ENCODE data around the gene ADIPOR2.
A peak's percentile ranks its signal among the peaks of the same experiment; 100 is the strongest.

The ADIPOR2 gene, protein sequence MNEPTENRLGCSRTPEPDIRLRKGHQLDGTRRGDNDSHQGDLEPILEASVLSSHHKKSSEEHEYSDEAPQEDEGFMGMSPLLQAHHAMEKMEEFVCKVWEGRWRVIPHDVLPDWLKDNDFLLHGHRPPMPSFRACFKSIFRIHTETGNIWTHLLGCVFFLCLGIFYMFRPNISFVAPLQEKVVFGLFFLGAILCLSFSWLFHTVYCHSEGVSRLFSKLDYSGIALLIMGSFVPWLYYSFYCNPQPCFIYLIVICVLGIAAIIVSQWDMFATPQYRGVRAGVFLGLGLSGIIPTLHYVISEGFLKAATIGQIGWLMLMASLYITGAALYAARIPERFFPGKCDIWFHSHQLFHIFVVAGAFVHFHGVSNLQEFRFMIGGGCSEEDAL

DNA sequence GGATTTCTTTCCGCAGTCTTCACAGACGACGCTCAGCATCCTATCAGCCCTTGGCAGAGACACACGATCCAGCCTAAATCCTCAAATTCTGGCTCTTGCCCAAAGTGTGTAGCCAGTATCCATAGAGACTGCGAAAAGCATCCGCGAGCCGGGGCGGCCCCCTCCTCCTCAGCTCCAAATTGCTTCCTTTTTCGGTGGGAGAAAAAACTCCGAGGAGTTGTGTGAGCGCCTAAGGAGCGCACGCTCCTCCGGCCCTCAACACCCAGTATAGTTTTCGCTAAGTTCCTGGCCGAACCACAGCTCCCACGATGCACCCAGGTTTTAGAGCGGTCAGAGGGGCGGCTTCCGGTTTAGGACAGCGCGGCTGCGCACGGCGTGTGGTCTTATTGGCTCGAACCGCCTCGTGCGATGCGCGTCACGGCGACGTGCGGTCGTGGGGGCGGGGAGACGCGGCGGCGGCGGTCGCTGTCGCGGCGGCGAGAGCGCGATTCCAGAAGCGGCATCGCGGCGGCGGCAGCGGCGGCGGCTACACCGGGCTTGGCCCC is at the start of gene ADIPOR2:
Gene ADIPOR2, plus strand, starts transcription at position 493 of the 545 bp plus-strand sequence. CDS start 63,274 bp downstream, outside the sequence.
- peak; percentile 89 to 95 for DNase-seq (ENCODE audit: low read depth in 2 of 2)

DNA sequence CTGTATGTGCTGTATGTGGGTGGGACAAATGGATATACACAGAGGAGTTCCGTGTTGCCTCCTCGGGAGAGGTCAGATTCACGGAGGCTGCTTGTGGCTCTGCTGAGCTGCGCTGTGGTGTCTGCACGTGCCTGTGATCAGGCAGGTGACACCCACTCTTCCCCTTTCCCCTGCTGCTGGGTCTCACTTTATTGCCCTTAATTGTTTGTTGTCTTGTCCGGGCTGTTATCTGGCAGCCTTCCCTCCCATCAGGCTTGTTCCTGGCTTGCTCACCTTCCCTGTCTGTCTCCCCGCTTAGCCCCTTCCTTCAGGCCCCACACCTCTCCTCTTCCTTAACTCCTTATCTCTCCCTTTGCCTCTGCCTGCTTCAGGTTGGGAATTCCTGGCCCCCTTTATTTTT is 48.4 kb upstream of the ADIPOR2 start:
- DNase-seq (ENCODE audit: low read depth in 2 of 2), result no peak

DNA sequence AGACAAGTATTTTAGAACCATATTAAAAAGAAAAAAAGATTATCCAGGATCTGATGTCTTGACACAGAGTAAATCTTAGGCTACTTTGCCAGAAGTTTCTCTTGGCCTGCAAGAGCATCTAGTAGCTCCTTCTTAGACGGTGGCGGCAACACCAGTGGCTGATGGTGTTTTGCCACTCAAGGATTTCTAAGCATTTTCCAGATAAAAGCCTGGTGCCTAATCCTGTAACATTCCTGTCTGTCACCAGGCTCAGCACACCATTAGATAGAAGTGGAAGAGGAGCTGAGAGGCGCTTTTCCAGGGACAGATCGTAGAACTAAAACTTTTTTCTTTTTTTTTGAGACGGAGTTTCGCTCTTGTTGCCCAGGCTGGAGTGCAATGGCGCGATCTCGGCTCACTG is 47.8 kb upstream of the ADIPOR2 start:
- no peak for DNase-seq (ENCODE audit: low read depth in 2 of 2)

DNA sequence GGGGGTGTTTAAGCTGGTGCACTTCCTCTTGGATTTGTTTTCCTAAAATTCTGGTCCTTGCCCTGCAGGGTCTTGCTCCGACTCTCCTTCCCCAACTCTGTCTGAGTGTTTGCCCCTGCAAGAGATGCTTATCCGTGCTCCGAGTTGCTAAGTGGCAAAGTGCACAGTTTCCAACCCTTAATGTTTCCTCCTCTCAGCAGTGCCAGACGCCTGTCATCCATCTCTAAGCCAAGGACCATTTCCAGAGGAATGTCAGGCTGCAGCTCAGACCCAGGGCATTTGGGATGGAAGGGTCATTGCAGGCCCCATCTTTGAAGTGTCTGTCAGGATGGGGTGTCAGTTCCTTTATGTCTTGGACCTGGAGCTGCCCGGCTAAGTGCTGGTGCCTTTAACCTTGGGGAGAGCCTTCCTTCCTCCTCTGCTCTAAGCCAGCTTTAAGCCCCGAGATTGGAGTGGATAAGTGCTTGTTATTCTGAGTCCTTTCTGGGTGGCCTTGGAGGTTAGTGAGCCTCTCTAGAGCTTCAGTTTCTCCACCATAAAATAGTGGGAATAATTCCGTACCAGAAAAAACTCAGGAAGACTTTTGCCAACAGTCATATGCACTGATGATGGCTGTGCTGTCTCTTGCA is 46.9 kb upstream of the ADIPOR2 start:
- DNase-seq (ENCODE audit: low read depth in 2 of 2), result no peak

DNA sequence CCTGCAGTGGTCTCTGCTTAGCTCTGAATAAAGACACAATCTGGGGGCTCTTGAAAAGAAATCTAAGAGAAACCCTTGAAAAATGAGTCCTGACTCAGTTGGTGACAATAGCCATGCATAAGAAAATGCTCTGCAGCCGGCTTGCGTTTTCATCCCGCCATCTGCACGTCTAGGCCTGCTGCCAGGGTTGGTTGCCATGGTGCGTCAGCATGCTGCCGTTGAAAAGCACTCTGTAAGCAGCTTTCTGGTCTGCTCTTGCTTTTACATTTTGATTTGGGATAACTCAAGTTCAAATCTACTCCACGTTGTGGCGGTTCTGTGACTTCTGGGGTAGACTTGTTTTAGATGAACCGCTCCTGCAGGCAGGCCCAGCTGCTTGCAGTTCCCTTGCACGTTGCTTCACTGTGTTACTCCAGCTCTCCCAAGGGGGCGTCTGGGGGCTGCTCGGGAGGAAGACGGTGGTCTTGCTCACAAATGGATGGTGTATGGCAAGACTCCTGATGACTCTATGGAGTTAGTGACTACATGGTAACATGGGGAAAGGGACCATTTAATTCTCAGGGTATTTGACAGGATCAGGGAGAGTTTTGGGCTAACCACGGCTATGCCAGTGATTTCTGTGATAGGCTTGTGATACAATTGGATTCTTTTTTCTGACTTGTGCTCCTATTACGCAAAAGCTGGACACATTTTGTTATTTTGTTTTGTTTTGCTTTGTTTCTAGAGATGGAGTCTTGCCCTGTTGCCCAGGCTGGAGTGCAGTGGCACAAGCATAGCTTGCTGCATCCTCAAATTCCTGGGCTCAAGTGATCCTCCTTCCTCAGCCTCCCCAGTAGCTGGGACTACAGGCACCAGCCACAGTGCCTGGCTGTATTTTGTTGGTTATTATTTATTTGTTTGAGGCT is 46.1 kb upstream of the ADIPOR2 start:
- no peak for DNase-seq (ENCODE audit: low read depth in 2 of 2)

DNA sequence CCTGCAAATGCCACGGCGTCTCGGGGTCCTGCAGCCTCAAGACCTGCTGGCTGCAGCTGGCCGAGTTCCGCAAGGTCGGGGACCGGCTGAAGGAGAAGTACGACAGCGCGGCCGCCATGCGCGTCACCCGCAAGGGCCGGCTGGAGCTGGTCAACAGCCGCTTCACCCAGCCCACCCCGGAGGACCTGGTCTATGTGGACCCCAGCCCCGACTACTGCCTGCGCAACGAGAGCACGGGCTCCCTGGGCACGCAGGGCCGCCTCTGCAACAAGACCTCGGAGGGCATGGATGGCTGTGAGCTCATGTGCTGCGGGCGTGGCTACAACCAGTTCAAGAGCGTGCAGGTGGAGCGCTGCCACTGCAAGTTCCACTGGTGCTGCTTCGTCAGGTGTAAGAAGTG is 45.1 kb upstream of the ADIPOR2 start:
- no peak for DNase-seq (ENCODE audit: low read depth in 2 of 2)

DNA sequence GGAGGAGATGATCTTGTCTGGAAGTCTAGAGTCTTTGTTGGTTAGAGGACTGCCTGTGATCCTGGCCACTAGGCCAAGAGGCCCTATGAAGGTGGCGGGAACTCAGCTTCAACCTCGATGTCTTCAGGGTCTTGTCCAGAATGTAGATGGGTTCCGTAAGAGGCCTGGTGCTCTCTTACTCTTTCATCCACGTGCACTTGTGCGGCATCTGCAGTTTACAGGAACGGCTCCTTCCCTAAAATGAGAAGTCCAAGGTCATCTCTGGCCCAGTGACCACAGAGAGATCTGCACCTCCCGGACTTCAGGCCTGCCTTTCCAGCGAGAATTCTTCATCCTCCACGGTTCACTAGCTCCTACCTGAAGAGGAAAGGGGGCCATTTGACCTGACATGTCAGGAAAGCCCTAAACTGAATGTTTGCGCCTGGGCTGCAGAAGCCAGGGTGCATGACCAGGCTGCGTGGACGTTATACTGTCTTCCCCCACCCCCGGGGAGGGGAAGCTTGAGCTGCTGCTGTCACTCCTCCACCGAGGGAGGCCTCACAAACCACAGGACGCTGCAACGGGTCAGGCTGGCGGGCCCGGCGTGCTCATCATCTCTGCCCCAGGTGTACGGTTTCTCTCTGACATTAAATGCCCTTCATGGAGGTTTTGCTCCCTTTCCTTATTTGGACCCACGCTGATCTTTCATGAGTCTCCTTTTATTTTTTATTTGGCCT is 44.1 kb upstream of the ADIPOR2 start:
- no peak for DNase-seq (ENCODE audit: low read depth in 2 of 2)

DNA sequence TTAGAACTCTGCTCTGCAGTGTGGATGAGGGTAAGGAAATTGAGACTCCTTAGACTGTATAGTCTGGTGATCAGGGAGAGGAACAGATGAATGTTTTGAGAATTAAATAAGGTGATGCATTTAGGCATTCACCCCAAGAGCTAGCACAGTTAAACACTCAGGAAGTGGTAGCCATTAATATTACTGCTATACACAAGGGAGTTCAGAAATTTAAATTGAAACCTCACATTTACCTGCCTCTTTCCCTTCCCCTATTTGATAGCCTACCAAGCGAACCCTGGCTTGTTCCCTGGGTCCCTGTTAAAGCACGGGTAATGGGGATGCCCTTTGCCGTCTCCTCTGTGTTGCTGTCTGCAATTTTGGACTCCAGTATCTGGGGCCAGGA is 43.6 kb upstream of the ADIPOR2 start:
- no peak for DNase-seq (ENCODE audit: low read depth in 2 of 2)

DNA sequence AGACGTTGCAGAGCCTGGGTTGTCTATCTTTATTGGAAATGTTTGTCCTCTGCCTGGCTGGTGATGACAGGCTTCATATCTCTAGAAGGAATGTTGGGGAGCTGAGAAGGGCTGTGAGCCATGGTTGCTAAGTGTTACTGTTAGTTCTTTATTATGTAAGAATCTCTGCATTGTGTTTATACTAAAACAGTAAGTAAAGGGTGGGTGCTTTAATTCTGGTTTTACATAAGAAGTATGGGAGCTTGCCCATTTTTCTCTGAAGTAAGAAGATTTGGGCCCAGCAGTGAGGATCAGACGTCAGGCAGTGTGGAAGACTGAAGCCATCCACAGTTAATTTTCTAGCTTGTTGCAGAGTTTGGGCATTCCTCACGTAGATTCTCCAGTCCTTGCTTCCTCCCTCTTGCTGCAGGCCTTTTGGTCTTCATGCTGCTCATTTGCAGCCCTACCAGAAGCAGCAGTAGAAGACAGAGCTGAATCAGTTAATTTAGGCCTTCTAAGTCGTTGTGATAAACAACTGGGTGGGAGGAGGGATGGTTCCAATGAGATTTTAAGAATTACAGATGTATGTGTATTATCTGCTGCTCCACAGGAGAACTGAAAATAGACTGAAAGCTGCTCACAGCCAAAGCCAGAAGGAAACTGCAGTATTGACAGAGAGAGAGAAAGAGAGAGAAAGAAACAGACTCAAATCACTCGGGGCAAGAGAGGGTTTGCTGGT is 40.5 kb upstream of the ADIPOR2 start:
- no peak for DNase-seq (ENCODE audit: low read depth in 2 of 2)

DNA sequence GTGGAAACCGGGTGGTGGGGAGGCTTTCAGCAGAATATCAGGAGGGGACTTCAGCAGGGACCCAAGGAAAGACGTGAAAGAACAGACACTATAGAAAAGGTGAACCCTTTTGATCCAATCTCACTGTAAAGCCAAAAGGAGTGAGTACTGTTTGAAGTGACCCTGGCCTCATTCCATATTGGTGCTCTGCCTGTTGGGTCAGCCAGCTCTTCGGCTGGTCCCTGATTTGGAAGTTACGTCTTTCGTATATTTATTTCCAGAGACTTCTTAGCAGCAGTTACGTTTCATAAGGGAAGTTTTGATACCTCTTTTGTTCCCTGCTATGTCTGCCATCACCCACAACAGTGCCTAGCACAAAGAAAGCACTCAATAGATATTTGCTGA is 39.9 kb upstream of the ADIPOR2 start:
- no peak for DNase-seq (ENCODE audit: low read depth in 2 of 2)

DNA sequence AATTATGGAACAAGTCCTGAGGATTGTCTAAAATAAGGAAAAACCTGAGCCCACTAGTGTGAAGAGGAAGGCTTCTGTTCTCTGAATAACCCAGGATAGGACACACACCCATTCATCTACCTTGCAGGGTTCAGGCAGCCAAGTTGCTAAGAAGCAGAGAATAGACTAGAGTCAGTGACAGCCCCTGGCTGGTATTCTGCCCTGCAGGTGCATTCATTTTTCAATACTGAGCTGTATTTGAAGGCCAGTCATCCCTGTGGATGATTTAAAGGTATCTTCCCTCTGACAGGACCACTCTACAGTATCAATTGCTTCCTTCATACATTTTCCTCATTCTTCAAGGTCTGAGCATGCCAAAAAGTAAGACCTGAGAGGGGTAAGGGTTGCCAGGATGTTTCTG is 38.9 kb upstream of the ADIPOR2 start:
- DNase-seq (ENCODE audit: low read depth in 2 of 2), result no peak

DNA sequence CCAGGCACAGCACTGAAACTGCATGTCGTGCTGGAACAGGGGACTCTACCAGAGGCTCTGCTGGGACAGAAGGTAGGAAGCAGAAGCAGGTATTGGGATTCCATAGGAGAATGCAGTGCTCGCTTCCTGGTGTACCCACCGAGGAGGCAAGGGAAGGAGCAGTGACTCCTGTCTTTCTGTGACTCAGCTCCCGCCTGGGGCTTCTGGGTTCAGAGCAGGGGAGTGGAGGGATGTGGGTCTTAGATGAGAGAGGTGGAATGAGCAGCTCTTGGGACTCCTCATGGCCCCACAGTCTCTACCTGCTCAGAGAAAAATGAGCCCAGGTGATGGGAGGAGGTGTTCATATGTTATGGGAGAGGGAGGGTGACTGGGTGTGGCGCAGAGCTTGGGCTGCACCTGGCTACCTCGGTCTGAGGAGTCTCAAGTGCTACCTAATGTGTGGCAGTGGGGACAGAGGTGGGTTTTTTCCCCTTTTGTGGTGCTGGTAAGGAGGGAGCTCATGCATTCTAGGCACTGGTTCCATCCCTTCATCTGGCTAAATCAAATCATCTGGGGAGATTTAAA is 35.6 kb upstream of the ADIPOR2 start:
- no peak for DNase-seq (ENCODE audit: low read depth in 2 of 2)

DNA sequence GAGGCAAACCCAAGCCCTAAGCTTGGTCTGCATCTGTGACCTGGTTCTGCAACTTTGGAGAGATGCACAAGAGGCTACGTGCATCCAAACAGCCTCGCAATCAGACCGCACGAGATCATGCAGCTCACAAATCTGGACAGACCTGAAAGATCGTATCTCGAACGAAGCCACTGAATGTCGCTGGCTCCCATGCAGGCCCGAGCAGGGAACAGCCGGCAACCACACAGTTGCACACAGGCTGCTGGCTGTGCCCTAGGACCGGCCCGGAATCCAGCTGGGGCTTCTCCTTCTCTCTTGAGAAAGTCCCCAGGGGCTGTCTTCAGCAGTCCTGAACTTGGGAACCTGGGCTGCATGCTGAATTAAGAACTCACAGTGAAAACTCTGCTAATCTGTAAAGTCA is 34.0 kb upstream of the ADIPOR2 start:
- DNase-seq (ENCODE audit: low read depth in 2 of 2), result no peak

DNA sequence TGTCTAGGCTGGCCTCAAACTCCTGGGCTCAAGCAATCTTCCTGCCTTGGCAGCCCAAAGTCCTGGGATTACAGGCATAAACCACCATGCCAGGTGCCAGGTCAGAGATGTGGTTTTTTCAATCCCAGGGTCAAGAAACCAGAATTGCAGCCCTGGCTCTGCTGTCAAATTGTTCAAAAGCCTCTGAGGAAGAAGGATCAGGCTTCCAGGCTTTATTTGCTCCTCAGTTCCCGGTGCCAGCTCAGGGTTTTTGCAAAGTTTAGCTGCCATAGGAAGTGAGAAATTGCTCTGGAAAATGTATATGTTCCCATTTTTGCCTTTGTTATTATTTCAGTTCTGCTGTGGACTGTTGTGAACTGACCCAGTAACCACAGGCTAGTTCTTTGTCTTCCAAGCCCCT is 33.2 kb upstream of the ADIPOR2 start:
- no peak for DNase-seq (ENCODE audit: low read depth in 2 of 2)

DNA sequence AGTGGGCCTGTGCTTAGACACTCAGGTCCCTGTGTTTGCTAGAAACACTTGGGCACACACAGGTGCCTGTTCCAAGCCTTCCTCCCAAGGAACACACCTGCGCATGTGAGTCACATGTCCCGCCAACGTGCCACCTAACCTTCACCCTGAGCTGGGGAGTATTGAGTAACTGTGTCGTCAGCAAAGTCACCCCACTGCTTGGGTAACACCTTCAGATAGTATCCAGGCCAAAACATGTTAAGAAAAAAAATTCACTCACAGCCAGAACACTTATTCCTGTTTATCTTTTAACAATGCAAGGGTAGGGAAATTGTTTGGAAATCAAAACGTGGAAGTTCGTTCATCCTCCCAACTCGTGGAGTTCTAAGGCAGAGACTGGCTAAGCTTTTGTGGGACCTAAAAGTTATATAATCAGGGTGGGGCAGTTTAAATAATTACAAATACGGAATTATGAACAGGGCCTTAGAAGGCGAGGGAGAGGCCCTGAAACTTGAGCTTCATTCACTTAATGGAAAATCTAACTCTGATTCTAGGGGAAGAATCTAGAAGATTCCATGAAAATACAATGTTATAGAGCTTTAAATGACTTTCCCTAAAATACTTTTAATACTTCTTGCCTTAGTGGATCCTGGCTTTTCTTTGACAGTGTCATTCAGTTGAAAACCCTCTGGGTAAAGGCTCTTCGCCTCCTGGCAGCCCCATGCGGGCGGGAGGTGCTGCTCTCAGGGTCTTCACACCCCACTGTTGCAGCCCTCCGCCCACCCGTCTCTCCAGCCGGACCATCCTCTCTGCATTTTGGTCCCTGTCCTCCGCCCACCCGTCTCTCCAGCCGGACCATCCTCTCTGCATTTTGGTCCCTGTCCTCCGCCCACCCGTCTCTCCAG is 30.3 kb upstream of the ADIPOR2 start:
- peak; percentile 55 to 60 for DNase-seq (ENCODE audit: low read depth in 2 of 2)

DNA sequence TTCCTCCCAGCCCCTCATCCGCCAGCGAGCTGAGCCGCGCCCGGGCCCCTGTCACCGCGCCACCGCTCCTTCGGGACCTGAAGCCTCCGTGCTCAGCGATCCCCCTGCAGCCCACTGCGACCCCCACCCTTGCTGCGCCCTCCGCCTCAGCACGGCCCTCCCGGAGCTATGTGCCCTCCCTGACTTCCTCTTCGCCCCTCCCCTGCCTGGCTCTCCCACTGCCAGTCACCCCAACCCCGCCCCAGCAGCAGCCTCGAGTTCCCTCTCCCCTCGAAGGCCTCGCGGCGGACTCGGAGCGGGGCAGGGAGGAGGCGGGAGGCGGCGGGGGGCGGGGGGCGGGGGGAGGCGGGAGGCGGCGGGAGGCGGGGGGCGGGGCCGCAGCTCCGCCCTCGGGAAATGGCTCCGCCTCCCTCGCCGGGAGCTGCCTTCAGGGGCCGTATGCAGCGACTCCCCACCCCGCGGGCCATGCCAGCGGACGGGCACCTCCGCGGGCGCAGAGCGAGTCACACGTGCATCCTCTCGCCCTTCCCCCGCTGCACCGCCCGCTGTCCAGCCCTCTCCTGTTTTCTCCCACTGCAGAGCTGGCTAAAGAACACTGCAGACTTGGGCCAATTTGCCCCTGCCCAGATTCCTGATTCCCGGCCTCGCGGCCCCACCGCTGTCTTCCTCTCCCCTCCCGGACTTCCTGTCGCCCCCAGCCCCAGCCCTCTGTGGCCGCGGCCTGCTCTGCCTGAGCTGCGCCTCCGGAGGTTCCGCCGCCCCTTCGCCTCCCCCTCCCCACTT is 29.1 kb upstream of the ADIPOR2 start:
- peak; percentile 69 to 80 for DNase-seq (ENCODE audit: low read depth in 2 of 2)

DNA sequence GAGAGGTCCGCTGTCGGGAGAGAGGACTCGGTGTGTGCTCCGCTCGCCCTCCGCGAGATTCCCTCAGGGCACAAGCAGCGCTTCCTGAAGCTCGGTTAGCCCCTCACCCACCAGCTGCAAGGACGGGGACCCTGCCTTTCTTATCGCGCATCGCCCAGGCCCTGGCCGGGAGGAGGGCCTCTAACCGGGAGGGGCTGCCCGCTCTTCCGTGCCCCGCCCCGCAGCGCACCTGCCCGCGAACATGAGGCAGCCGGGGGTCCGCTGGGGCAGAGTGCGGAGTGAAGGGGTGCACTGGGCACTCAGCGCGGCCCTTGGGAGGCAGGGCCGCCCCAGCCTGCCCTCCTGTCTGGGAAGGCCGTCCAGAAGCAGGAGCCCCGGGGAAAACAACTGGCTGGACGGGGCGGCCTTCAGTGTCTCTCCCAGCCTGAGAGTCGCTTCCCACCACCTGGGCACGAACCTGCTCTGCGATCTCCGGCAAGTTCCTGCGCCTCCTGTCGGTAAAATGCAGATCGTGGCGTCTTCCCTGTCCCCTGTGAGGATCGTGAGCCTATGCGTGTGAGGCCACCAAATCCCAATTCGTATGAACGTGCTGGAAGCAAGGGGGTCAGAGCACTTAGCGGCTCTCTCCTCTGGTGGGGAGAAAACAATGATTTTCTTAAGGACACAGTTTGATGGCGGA is 28.0 kb upstream of the ADIPOR2 start:
- DNase-seq (ENCODE audit: low read depth in 2 of 2), result peak in 1 of 2 donors; percentile 12
